Hepatocyte (in vitro differentiated cells): ENCODE measurements around the gene GLRA3.

Experiments
- EZH2 ChIP-seq: fragments of 200-600 bp; sonication (generic); IDR thresholded peaks from 2 replicates; pipeline ENCODE4 v1.6.1; 2016; ENCODE audit warnings: antibody characterized with exemption, mild to moderate bottlenecking, borderline replicate concordance
- TF ChIP-seq, protein P1 (sequence below): fragments of 200-600 bp; sonication (generic); IDR thresholded peaks from 2 replicates; pipeline ENCODE4 v1.5.1; 2016; ENCODE audit warnings: antibody characterized with exemption, mild to moderate bottlenecking; ENCODE audit not compliant: poor library complexity

DNA sequence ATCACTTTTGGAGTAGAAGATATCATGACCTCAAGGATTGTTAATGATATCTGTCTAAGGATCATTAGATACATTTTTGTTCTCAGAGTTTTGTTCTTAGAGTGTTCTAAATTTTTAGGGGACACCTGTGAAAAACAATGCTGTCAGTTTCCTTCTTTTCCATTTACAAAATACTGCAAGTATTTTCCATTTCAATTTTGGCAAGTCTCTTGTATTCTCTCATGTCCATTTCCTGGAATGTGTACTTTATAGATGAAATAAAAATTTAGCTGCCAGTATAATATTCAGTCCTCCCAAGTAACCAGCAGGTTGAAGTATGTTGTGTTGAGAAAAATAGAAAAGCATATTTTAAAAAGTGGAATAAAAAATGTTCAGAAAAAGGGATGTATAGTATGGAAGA is 188.9 kb downstream of the GLRA3 start:
- TF ChIP-seq, protein P1, sequence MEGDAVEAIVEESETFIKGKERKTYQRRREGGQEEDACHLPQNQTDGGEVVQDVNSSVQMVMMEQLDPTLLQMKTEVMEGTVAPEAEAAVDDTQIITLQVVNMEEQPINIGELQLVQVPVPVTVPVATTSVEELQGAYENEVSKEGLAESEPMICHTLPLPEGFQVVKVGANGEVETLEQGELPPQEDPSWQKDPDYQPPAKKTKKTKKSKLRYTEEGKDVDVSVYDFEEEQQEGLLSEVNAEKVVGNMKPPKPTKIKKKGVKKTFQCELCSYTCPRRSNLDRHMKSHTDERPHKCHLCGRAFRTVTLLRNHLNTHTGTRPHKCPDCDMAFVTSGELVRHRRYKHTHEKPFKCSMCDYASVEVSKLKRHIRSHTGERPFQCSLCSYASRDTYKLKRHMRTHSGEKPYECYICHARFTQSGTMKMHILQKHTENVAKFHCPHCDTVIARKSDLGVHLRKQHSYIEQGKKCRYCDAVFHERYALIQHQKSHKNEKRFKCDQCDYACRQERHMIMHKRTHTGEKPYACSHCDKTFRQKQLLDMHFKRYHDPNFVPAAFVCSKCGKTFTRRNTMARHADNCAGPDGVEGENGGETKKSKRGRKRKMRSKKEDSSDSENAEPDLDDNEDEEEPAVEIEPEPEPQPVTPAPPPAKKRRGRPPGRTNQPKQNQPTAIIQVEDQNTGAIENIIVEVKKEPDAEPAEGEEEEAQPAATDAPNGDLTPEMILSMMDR: no peak
- no peak for TF ChIP-seq EZH2
